Measurements from ENCODE around the gene TCN1.

GRCh38 chr11:59877325-59877724 lies 11.0 kb upstream of the TCN1 start:
- TF ChIP-seq ZNF384 (IDR thresholded peaks at IDR 0.05) = no peak
- no peak for TF ChIP-seq SP1 (IDR thresholded peaks at IDR 0.05)
- no peak for TF ChIP-seq HDGF (IDR thresholded peaks at IDR 0.05; ENCODE audit: borderline replicate concordance)
- TF ChIP-seq NFRKB (IDR thresholded peaks at IDR 0.05) = no peak
- TF ChIP-seq BHLHE40 (IDR thresholded peaks at IDR 0.05; ENCODE audit: borderline replicate concordance) = no peak
- TF ChIP-seq FOXA1 (IDR thresholded peaks at IDR 0.05) = no peak

Measured in HEK293T (cell line).